Amniotic stem cell (primary cell): ENCODE measurements around the gene NOX5.
"Not testable (repeated sequence)": the region's sequence is repeated elsewhere in the genome, so short reads cannot be mapped to it uniquely, and the experiment has no call there.

ENCODE experiments used
- DNase-seq: peaks from one replicate; lab custom pipeline; 2025; lab: John Stamatoyannopoulos, UW

The NOX5 gene

GRCh38 chr15:69014454-69014853 is at the start of gene NOX5:
NOX5 (plus strand) TSS chr15:69014695; CDS start chr15:69014736, 41 bp downstream.
- no peak for DNase-seq

GRCh38 chr15:68966996-68967395 is 47.5 kb upstream of the NOX5 start:
- no peak for DNase-seq

GRCh38 chr15:68967948-68968347 is 46.5 kb upstream of the NOX5 start:
- DNase-seq = no peak

GRCh38 chr15:68969298-68969697 is 45.2 kb upstream of the NOX5 start:
- no peak for DNase-seq

GRCh38 chr15:68972201-68973065 is 42.1 kb upstream of the NOX5 start:
- DNase-seq = no peak

- not testable (repeated sequence) for DNase-seq
Measured at GRCh38 chr15:68975651-68976160, 38.8 kb upstream of the NOX5 start.

- DNase-seq = not testable (repeated sequence)
Measured at GRCh38 chr15:68977426-68977825, 37.1 kb upstream of the NOX5 start.

- DNase-seq = no peak
Measured at GRCh38 chr15:68979006-68979405, 35.5 kb upstream of the NOX5 start.

GRCh38 chr15:68979816-68980215 is 34.7 kb upstream of the NOX5 start:
- DNase-seq = no peak

GRCh38 chr15:68980786-68981185 is 33.7 kb upstream of the NOX5 start:
- no peak for DNase-seq

GRCh38 chr15:68981941-68982340 is 32.6 kb upstream of the NOX5 start:
- no peak for DNase-seq

- DNase-seq = no peak
Measured at GRCh38 chr15:68982976-68983563, 31.4 kb upstream of the NOX5 start.

- no peak for DNase-seq
Measured at GRCh38 chr15:68983961-68984481, 30.5 kb upstream of the NOX5 start.

GRCh38 chr15:68984586-68984985 is 29.9 kb upstream of the NOX5 start:
- no peak for DNase-seq

- DNase-seq = no peak
Measured at GRCh38 chr15:68985361-68985891, 29.1 kb upstream of the NOX5 start.

- DNase-seq = no peak
Measured at GRCh38 chr15:68986322-68986721, 28.2 kb upstream of the NOX5 start.

- no peak for DNase-seq
Measured at GRCh38 chr15:68987120-68987519, 27.4 kb upstream of the NOX5 start.

- no peak for DNase-seq
Measured at GRCh38 chr15:68987676-68988075, 26.8 kb upstream of the NOX5 start.

GRCh38 chr15:68989541-68990230 is 24.8 kb upstream of the NOX5 start:
- DNase-seq = no peak

GRCh38 chr15:68990231-68990991 is 24.1 kb upstream of the NOX5 start:
- DNase-seq = no peak

- DNase-seq = no peak
Measured at GRCh38 chr15:68990992-68991500, 23.4 kb upstream of the NOX5 start.
